ENCODE results near the gene BRICD5. TPM values are rescaled to one million over a fixed set of nuclear protein-coding genes. Genes with fewer than 3 reads are reported as not detected.

Gene BRICD5
- total RNA-seq, 1 experiment from 2014 or later, result 17.1 TPM

DNA sequence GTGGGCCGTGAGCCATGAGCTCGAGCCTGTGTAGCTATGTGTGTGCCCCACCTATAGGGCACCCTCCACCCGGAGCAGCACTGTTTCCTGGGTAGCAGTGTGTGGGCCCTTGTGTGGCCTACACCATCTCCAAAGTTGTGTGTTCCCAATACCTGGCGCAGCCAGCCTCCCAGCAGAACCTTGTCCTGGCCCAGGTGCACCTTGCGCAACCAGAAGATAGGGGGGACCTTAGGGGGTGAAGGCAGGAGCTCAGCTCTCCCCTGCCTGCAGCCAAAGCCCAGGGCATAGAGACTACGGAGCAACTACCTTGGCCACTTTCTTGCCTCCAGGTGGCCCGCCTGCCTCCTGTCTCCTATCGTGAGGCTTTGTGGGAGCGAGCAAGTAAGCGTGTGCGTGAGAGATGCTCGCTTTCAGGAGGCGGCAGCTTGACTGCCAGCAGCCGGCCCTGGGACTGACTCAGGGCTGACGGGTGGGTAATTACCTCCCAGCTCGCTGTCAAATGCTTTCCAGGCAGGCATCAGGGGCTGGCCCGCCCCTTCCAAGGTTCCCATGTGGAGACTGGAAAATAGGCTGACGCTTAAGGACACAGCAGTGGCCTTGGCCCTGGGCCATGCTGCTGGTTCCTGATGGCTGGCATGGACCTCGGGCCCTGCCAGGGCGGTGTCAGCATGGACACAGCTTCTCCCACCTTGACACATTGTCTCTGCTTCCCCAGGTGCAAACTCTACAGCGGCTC, 36.1 kb downstream of the BRICD5 start:
- Histone ChIP-seq H3K27me3 (ENCODE audit: insufficient read depth, low read depth) (no peaks in the 10 kb centered on the region), H3K79me2 (ENCODE audit: low read depth) (no peaks in the 10 kb centered on the region), H3K4me2 (no peak overlapping the region), H3K4me3 (no peak overlapping the region), H4K20me1 (ENCODE audit: insufficient read depth) (peaks cover 7% of the 10 kb centered on the region; the same call in 1 of the 2 replicates), H2AFZ (no peak overlapping the region), H3K9me2 (ENCODE audit: insufficient read depth) (no peaks in the 10 kb centered on the region), H3F3A (ENCODE audit: insufficient read depth, low read depth) (no peaks in the 10 kb centered on the region; the same call in 1 of the 2 replicates), H3K4me1 (replicated peaks; ENCODE audit: insufficient read depth) (no peaks in the 10 kb centered on the region), H3K9me3 (ENCODE audit: insufficient read depth, low read depth) (no peaks in the 10 kb centered on the region), H3K27ac (no peak overlapping the region), H3K36me3 (ENCODE audit: low read depth) (no peaks in the 10 kb centered on the region)
- TF ChIP-seq EZH2 (IDR thresholded peaks at IDR 0.05; ENCODE audit: low read depth), result no peak
- TF ChIP-seq, protein P1, sequence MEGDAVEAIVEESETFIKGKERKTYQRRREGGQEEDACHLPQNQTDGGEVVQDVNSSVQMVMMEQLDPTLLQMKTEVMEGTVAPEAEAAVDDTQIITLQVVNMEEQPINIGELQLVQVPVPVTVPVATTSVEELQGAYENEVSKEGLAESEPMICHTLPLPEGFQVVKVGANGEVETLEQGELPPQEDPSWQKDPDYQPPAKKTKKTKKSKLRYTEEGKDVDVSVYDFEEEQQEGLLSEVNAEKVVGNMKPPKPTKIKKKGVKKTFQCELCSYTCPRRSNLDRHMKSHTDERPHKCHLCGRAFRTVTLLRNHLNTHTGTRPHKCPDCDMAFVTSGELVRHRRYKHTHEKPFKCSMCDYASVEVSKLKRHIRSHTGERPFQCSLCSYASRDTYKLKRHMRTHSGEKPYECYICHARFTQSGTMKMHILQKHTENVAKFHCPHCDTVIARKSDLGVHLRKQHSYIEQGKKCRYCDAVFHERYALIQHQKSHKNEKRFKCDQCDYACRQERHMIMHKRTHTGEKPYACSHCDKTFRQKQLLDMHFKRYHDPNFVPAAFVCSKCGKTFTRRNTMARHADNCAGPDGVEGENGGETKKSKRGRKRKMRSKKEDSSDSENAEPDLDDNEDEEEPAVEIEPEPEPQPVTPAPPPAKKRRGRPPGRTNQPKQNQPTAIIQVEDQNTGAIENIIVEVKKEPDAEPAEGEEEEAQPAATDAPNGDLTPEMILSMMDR (conservative IDR thresholded peaks at IDR 0.05), result no peak
- POLR2A ChIA-PET (ENCODE audit: unreplicated experiment), result no interaction called here
- intact Hi-C loops (cut with micrococcal nuclease; ENCODE audit: unreplicated experiment), result no loop called here
- BruUV-seq (replicated peaks), result no TSS peak
- CTCF ChIA-PET, result no interaction called here
- DNase-seq, result no peak

DNA sequence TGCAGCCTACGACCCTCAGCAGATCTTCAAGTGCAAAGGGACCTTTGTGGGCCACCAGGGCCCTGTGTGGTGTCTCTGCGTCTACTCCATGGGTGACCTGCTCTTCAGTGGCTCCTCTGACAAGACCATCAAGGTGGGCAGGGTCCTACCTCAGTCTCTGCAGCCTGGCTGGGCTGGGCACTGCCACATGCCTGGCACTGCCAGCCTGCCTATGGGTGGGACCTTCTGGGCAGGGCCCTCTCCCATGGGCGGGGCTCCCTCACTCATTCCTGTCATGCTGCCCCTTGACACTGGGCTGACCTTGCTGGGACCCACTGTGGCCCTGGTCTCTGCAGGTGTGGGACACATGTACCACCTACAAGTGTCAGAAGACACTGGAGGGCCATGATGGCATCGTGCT, 36.7 kb downstream of the BRICD5 start:
- TF ChIP-seq, protein P1 (conservative IDR thresholded peaks at IDR 0.05), result no peak
- TF ChIP-seq EZH2 (IDR thresholded peaks at IDR 0.05; ENCODE audit: low read depth), result no peak
- ChIA-PET CTCF (no interaction called here), POLR2A (ENCODE audit: unreplicated experiment) (no interaction called here)

DNA sequence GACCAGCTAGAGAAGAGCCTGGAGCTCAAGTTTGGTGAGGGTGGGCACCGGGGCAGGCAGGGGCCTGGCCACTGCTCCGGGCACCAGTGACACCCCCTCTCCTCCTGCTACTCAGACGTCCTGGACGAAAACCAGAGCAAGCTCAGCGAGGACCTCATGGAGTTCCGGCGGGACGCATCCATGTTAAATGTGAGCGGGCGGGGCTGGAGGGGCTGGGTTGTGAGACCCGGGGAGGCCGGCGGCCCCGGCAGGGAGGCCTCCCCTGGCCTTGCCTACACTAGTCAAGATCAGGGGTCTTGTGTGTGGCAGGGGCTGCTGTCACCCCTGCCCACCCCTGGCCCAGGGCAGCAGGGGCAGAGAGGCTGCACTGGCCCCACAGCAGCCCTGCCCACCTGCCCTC, 37.3 kb downstream of the BRICD5 start:
- ChIA-PET POLR2A (ENCODE audit: unreplicated experiment) (no interaction called here), CTCF (no interaction called here)
- H3K9me2 ChIP-seq (ENCODE audit: insufficient read depth), result no peaks in the 10 kb centered on the region
- intact Hi-C loops (cut with micrococcal nuclease; ENCODE audit: unreplicated experiment), result no loop called here
- no peaks in the 10 kb centered on the region for H3K79me2 ChIP-seq (ENCODE audit: low read depth)
- no peak overlapping the region for H3K27ac ChIP-seq
- no peak for DNase-seq
- H4K20me1 ChIP-seq (ENCODE audit: insufficient read depth), result peaks cover 7% of the 10 kb centered on the region; the same call in 1 of the 2 replicates
- H3K9me3 ChIP-seq (ENCODE audit: insufficient read depth, low read depth), result no peaks in the 10 kb centered on the region
- H3K4me1 ChIP-seq (replicated peaks; ENCODE audit: insufficient read depth), result no peaks in the 10 kb centered on the region
- H3K4me3 ChIP-seq, result no peak overlapping the region
- H3F3A ChIP-seq (ENCODE audit: insufficient read depth, low read depth), result no peaks in the 10 kb centered on the region; the same call in 1 of the 2 replicates
- H2AFZ ChIP-seq, result no peak overlapping the region
- H3K27me3 ChIP-seq (ENCODE audit: insufficient read depth, low read depth), result no peaks in the 10 kb centered on the region
- BruUV-seq (replicated peaks), result no TSS peak
- H3K4me2 ChIP-seq, result no peak overlapping the region
- TF ChIP-seq, protein P1 (conservative IDR thresholded peaks at IDR 0.05), result no peak
- no peak for TF ChIP-seq EZH2 (IDR thresholded peaks at IDR 0.05; ENCODE audit: low read depth)
- no peaks in the 10 kb centered on the region for H3K36me3 ChIP-seq (ENCODE audit: low read depth)

More for the DNA sequence above, 36.7 kb downstream of the BRICD5 start:
- DNase-seq, result no peak
- intact Hi-C loops (cut with micrococcal nuclease; ENCODE audit: unreplicated experiment), result no loop called here
- Histone ChIP-seq H4K20me1 (ENCODE audit: insufficient read depth) (peaks cover 7% of the 10 kb centered on the region; the same call in 1 of the 2 replicates), H3K36me3 (ENCODE audit: low read depth) (no peaks in the 10 kb centered on the region), H3F3A (ENCODE audit: insufficient read depth, low read depth) (no peaks in the 10 kb centered on the region; the same call in 1 of the 2 replicates), H3K4me2 (no peak overlapping the region), H3K27ac (no peak overlapping the region), H3K9me2 (ENCODE audit: insufficient read depth) (no peaks in the 10 kb centered on the region), H3K9me3 (ENCODE audit: insufficient read depth, low read depth) (no peaks in the 10 kb centered on the region), H3K27me3 (ENCODE audit: insufficient read depth, low read depth) (no peaks in the 10 kb centered on the region), H2AFZ (no peak overlapping the region), H3K4me3 (no peak overlapping the region), H3K79me2 (ENCODE audit: low read depth) (no peaks in the 10 kb centered on the region), H3K4me1 (replicated peaks; ENCODE audit: insufficient read depth) (no peaks in the 10 kb centered on the region)
- BruUV-seq (replicated peaks), result no TSS peak

Measured in PC-9 (cell line).